HepG2 (cell line): Measurements from ENCODE around the gene IFT172. TPM values are rescaled to one million over a fixed set of nuclear protein-coding genes. Genes with fewer than 3 reads are reported as not detected.

Experiments
- DNMT3B ChIP-seq: conservative IDR thresholded peaks from 2 replicates; pipeline ENCODE4 v1.6.1; 2016; ENCODE audit warnings: missing biosample characterization, control low read depth
- ETV6 ChIP-seq: sonication (generic); formaldehyde crosslinking; conservative IDR thresholded peaks from 2 replicates; pipeline ENCODE4 v1.4.0; 2020; ENCODE audit warnings: missing genetic modification reagents
- HCFC1 ChIP-seq: fragments of 150-350 bp; IDR thresholded peaks from 2 replicates; pipeline ENCODE4 v1.6.1; 2014; ENCODE audit warnings: low read depth, low read length
- HDAC6 ChIP-seq: fragments of 200-600 bp; sonication (generic); IDR thresholded peaks from 2 replicates; pipeline ENCODE4 v1.7.0; 2017; ENCODE audit warnings: mild to moderate bottlenecking, antibody characterized with exemption, low read length, low read depth
- HHEX ChIP-seq: IDR thresholded peaks from 2 replicates; pipeline ENCODE4 v1.6.1; 2016; ENCODE audit warnings: control low read depth
- HINFP ChIP-seq: sonication (generic); formaldehyde crosslinking; IDR thresholded peaks from 2 replicates; pipeline ENCODE4 v1.4.0; 2020; ENCODE audit warnings: low read depth, mild to moderate bottlenecking, missing genetic modification reagents
- HOXA3 ChIP-seq: sonication (generic); formaldehyde crosslinking; IDR thresholded peaks from 2 replicates; pipeline ENCODE4 v1.5.0; 2020; ENCODE audit warnings: missing genetic modification reagents
- KDM1A ChIP-seq: IDR thresholded peaks from 2 replicates; pipeline ENCODE4 v1.6.1; 2016; ENCODE audit warnings: missing compliant biosample characterization
- MBNL3 ChIP-seq: fragments of 250-450 bp; sonication (Bioruptor Pico); conservative IDR thresholded peaks from 2 replicates; pipeline ENCODE4 v1.8.0; 2022; ENCODE audit warnings: mild to moderate bottlenecking, inconsistent platforms
- RAD51 ChIP-seq: fragments of 450-650 bp; IDR thresholded peaks from 2 replicates; pipeline ENCODE4 v1.6.1; 2016; ENCODE audit warnings: borderline replicate concordance
- RERE ChIP-seq: IDR thresholded peaks from 2 replicates; pipeline ENCODE4 v1.6.1; 2016; ENCODE audit warnings: low read depth, missing genetic modification reagents, missing compliant biosample characterization
- RFX3 ChIP-seq: IDR thresholded peaks from 2 replicates; pipeline ENCODE4 v1.6.1; 2016; ENCODE audit warnings: missing biosample characterization, missing genetic modification reagents
- SNAI1 ChIP-seq: sonication (generic); formaldehyde crosslinking; IDR thresholded peaks from 2 replicates; pipeline ENCODE4 v1.5.0; 2020; ENCODE audit warnings: mild to moderate bottlenecking, missing genetic modification reagents, borderline replicate concordance
- SOX6 ChIP-seq, 2 experiments: fragments of 450-650 bp in 1 of 2; sonication (generic) in 1 of 2; formaldehyde crosslinking in 1 of 2; IDR thresholded peaks; 2 replicates each; pipeline versions ENCODE4 v1.4.0 to v1.6.1; 2017 to 2020; ENCODE audit warnings: antibody characterized with exemption in 1 of 2, mild to moderate bottlenecking in 1 of 2, missing genetic modification reagents in 1 of 2
- TBX2 ChIP-seq: sonication (generic); formaldehyde crosslinking; IDR thresholded peaks from 2 replicates; pipeline ENCODE4 v1.5.0; 2020; ENCODE audit warnings: missing genetic modification reagents, mild to moderate bottlenecking, borderline replicate concordance
- ZC3H13 ChIP-seq: sonication (generic); formaldehyde crosslinking; IDR thresholded peaks from 2 replicates; pipeline ENCODE4 v1.8.1; 2023; ENCODE audit warnings: mild to moderate bottlenecking, missing genetic modification reagents, moderate library complexity
- ZFP36 ChIP-seq: fragments of 150-350 bp; IDR thresholded peaks from 2 replicates; pipeline ENCODE4 v1.6.1; 2018; ENCODE audit warnings: borderline replicate concordance, low read length, low read depth; ENCODE audit not compliant: partially characterized antibody
- ZNF263 ChIP-seq: sonication (generic); formaldehyde crosslinking; IDR thresholded peaks from 2 replicates; pipeline ENCODE4 v1.4.0; 2020; ENCODE audit warnings: missing genetic modification reagents
- ZNF354B ChIP-seq: sonication (generic); formaldehyde crosslinking; IDR thresholded peaks from 2 replicates; pipeline ENCODE4 v1.8.0; 2022; ENCODE audit warnings: mild to moderate bottlenecking, missing genetic modification reagents
- ZNF569 ChIP-seq: sonication (generic); formaldehyde crosslinking; IDR thresholded peaks from 2 replicates; pipeline ENCODE4 v1.5.0; 2020; ENCODE audit warnings: mild to moderate bottlenecking, missing genetic modification reagents, moderate library complexity, borderline replicate concordance
- ZNF83 ChIP-seq: sonication (generic); formaldehyde crosslinking; IDR thresholded peaks from 2 replicates; pipeline ENCODE4 v1.4.0; 2020; ENCODE audit warnings: missing genetic modification reagents, mild to moderate bottlenecking, borderline replicate concordance
- ZNF879 ChIP-seq: sonication (generic); formaldehyde crosslinking; IDR thresholded peaks from 2 replicates; pipeline ENCODE4 v1.8.1; 2023; ENCODE audit warnings: missing genetic modification reagents
- ZNF883 ChIP-seq: sonication (generic); formaldehyde crosslinking; IDR thresholded peaks from 2 replicates; pipeline ENCODE4 v1.5.1; 2020; ENCODE audit warnings: mild to moderate bottlenecking, missing genetic modification reagents; ENCODE audit errors: not compliant biosample characterization
- polyA plus RNA-seq, 8 experiments: library from polyadenylated mRNA; depleted of rRNA in 3 of 8; stranded (reverse) in 7 of 8; unstranded in 1 of 8; fragments of >200 nt; fragmentation: Illumina TruSeq in 4 of 8; extraction: Trizol in 4 of 8; gene quantifications; 2 replicates each; pipeline versions ENCODE4 v1.2.1 to v1.2.3, GENCODE V29; 2011 to 2016; ENCODE audit warnings: low read depth in 4 of 8, missing spikeins in 1 of 8, mixed read lengths in 1 of 8; ENCODE audit not compliant: insufficient read depth in 1 of 8
- total RNA-seq, 5 experiments: library from RNA; depleted of rRNA; stranded (reverse); fragments of >200 nt; fragmentation: Illumina TruSeq; extraction: Trizol; gene quantifications; 2 replicates each; pipeline ENCODE4 v1.2.3, GENCODE V29; 2016; ENCODE audit warnings: low read depth in 1 of 5

The IFT172 gene
- total and polyA plus RNA-seq, 2 of the 13 experiments (the other 11 are each of a cell fraction or from before 2014, with no cell fraction given) = 21.6 to 35.7 TPM

- TF ChIP-seq RERE (CRISPR knock-in tag) (no peak), MBNL3 (CRISPR knock-in tag) (no peak), ZC3H13 (CRISPR knock-in tag) (no peak), HINFP (CRISPR knock-in tag) (peak; percentile 93), ZNF83 (CRISPR knock-in tag) (no peak), ZNF354B (CRISPR knock-in tag) (no peak), ZNF879 (peak; percentile 63; the same call in 1 of the 2 replicates), RAD51 (no peak), ZNF883 (CRISPR knock-in tag) (no peak), TBX2 (CRISPR knock-in tag) (peak; percentile 73), ZNF263 (CRISPR knock-in tag) (0 out of 2 replicates have a peak, but pooled peaks have one; percentile 16), HDAC6 (no peak), ETV6 (CRISPR knock-in tag) (no peak), HCFC1 (no peak), SOX6 (IDR thresholded peaks at IDR 0.05) (no peak), SOX6 (CRISPR knock-in tag; IDR thresholded peaks at IDR 0.05) (0 out of 2 replicates have a peak, but pooled peaks have one; percentile 21), RFX3 (CRISPR knock-in tag) (no peak), SNAI1 (CRISPR knock-in tag) (0 out of 2 replicates have a peak, but pooled peaks have one; percentile 65), HHEX (CRISPR knock-in tag) (no peak), ZNF569 (CRISPR knock-in tag) (no peak), DNMT3B (no peak), ZFP36 (no peak), HOXA3 (CRISPR knock-in tag) (peak; percentile 86), KDM1A (no peak)
These were observed 60.5 kb downstream of the IFT172 start (continued) for GRCh38 chr2:27428978-27429541.
